Activated naive CD4-positive, alpha-beta T cell treated with anti-CD3 and anti-CD28 coated beads, Interleukin-2, amount 10 ng/mL, durations not matched to agents 7 days and 5 days (primary cell): ENCODE measurements around the gene TACC2.
"Not testable (repeated sequence)": the region's sequence is repeated elsewhere in the genome, so short reads cannot be mapped to it uniquely, and the experiment has no call there.

ENCODE experiments used
- CTCF ChIA-PET: fragments of 350-600 bp; sonication (Branson Sonifier 250); formaldehyde crosslinking; loops from one replicate; lab custom pipeline; 2021; ENCODE audit warnings: antibody characterized with exemption; lab: Charles Lee
- DNase-seq: peaks from one replicate; pipeline ENCODE4 v3.0.0-alpha.2; 2020
- H3K27ac Mint-ChIP-seq: one replicate; pipeline ENCODE4 v1.8.0; 2021; ENCODE audit warnings: mild to moderate bottlenecking, moderate library complexity, mixed read lengths
- H3K27me3 Mint-ChIP-seq: one replicate; pipeline ENCODE4 v1.8.0; 2021; ENCODE audit warnings: mild to moderate bottlenecking, mixed read lengths
- H3K36me3 Mint-ChIP-seq: one replicate; pipeline ENCODE4 v1.8.0; 2021; ENCODE audit warnings: mixed read lengths
- H3K4me1 Mint-ChIP-seq: one replicate; pipeline ENCODE4 v1.8.0; 2021; ENCODE audit warnings: mixed read lengths
- H3K4me3 Mint-ChIP-seq: one replicate; pipeline ENCODE4 v1.8.0; 2021; ENCODE audit warnings: mild to moderate bottlenecking, moderate library complexity, mixed read lengths
- H3K9me3 Mint-ChIP-seq: one replicate; pipeline ENCODE4 v1.8.0; 2021; ENCODE audit warnings: mixed read lengths

TACC2 gene

DNA sequence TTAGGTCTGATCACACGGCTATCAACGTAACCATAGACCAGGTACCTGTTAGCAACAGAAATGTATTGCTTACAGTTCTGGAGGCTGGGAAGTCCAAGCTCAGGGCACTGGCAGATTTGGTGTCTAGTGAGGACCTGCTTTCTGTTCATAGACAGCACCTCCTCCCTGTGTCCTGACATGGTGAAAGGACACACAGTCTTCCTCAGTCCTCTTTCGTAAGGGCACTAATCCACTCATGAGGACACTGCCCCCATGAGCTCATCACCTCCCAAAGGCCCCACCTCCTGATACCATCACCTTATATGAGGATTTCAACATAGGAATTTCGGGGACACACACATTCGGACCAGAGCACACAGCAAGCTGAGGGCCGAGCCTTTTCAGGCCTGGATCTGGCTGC is 210.7 kb downstream of the TACC2 start:
- Mint-ChIP-seq H3K27me3 (no peaks in the 10 kb centered on the region), H3K4me1 (no peaks in the 10 kb centered on the region), H3K27ac (no peak overlapping the region), H3K4me3 (no peak overlapping the region), H3K36me3 (no peaks in the 10 kb centered on the region), H3K9me3 (no peaks in the 10 kb centered on the region)
- no peak for DNase-seq
- CTCF ChIA-PET: no interaction called here

DNA sequence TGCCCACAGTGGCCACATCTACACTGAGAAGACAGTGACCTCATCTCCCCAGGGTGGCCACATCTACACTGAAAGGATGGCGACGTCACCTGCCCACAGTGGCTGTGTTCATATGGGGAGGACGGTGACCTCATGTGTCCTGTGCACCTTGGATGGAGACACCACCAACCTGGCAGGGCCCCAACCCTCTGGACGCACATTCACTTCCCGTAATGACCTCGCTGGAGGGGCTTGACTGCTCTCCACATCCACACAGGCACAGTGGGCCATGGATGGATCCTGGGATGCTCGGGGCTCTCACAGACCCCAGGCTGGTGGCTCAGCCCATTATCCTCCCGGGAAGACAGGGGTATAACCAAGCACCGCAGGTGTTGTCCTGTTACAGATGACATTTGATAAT is 212.4 kb downstream of the TACC2 start:
- Mint-ChIP-seq H3K36me3 (no peaks in the 10 kb centered on the region), H3K9me3 (no peaks in the 10 kb centered on the region)
- CTCF ChIA-PET: no interaction called here

DNA sequence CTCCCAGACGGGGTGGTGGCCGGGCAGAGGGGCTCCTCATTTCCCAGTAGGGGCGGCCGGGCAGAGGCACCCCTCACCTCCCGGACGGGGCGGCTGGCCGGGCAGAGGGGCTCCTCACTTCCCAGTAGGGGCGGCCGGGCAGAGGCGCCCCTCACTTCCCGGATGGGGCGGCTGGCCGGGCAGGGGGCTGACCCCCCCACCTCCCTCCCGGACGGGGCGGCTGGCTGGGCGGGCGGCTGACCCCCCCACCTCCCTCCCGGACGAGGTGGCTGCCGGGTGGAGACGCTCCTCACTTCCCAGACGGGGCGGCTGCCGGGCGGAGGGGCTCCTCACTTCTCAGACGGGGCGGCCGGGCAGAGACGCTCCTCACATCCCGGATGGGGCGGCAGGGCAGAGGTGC is 214.2 kb downstream of the TACC2 start:
- CTCF ChIA-PET, H3K27me3 Mint-ChIP-seq: not testable (repeated sequence)

More for the DNA sequence above, 212.4 kb downstream of the TACC2 start:
- no peak overlapping the region for H3K27ac Mint-ChIP-seq
- H3K27me3 Mint-ChIP-seq: no peaks in the 10 kb centered on the region
- H3K4me3 Mint-ChIP-seq: no peak overlapping the region
- no peaks in the 10 kb centered on the region for H3K4me1 Mint-ChIP-seq
- DNase-seq: no peak

DNA sequence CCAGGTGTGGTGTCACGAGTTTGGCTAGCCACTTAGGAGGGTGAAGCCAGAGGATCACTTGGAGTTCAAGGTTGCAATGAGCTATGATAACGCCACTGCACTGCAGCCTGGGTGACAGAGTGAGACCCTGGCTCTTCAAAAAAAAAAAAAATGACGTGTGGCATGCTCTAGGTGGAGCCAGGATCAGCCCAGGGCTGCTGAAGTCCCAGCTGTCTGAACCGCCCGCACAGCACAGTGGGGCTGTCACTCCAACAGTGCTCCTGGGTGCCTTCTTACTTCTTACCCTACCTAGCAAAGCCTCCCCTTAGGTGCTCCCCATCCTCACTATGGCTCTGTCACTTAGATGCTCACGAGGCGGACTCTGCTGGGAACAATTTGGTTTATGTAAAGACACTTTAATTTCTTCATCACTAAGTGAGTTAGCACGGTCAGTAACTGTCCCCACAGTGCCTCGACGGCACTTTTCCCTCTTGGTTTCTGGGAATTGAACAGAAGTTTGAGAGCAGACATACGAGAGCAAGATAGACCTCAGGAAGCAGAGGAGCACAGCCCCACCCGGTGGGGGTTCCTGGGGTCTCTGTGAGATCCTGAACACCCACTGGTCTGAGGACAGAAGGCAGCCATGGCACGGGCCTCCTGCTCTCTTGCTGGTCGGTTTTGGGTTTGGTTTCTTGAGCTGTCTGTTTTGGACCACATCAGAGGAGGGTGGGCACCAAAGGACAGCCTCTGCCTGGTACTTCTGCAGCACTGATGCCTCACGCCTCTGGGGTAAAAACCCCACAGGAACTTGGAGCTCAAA is 215.9 kb downstream of the TACC2 start:
- Mint-ChIP-seq H3K36me3 (no peaks in the 10 kb centered on the region), H3K4me1 (no peaks in the 10 kb centered on the region), H3K27me3 (no peaks in the 10 kb centered on the region), H3K4me3 (no peak overlapping the region), H3K27ac (no peak overlapping the region), H3K9me3 (no peaks in the 10 kb centered on the region)
- no peak for DNase-seq
- CTCF ChIA-PET: no interaction called here

More for the DNA sequence above, 214.2 kb downstream of the TACC2 start:
- H3K4me3 Mint-ChIP-seq, H3K4me1 Mint-ChIP-seq, H3K9me3 Mint-ChIP-seq, DNase-seq, H3K27ac Mint-ChIP-seq, H3K36me3 Mint-ChIP-seq: not testable (repeated sequence)

DNA sequence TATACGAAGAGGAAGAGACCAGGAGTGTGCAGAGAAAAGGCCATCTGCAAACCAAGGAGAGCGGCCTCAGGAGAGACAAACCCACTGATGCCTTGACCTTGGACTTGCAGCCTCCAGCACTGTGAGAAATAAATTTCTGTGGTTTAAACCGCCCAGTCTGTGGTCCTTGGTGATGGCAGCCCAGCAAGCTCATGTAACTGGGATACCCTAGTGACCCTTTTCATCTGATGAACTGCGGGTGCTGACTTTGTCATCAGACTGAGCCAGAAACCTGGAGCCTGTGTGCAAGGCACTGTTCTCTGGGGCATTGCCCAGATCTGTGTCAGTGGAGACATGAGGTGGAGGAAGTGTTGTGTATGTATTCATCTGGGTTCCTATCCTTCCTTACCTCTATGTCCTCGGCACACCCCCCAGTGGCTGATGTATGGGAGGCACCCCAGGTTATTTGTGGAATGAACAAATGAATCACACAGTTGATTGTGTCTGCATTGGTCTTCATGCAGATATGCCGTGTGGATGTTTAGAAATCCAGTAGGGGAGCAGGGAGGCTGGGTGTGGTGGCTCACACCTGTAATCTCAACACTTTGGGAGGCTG is 217.6 kb downstream of the TACC2 start:
- no peak for DNase-seq
- CTCF ChIA-PET: no interaction called here
- Mint-ChIP-seq H3K4me3 (no peak overlapping the region), H3K9me3 (no peaks in the 10 kb centered on the region), H3K27ac (no peak overlapping the region), H3K4me1 (no peaks in the 10 kb centered on the region), H3K36me3 (no peaks in the 10 kb centered on the region), H3K27me3 (no peaks in the 10 kb centered on the region)

DNA sequence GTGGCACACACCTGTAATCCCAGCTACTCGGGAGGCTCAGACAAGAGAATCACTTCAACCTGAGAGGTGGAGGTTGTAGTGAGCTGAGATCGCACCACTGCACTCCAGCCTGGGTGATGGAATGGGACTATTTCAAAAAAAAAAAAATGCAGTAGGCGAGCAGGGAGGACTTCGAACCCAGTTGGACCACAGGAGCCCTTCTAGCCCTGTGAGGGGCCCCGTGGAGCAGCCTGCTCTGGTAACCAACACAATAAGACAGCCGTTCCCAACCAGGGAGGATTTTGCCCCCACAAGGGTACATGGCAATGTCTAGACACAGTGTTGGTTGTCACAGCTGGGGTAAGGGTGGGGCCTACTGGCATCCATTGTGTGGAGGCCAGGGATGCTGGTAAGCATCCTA is 218.2 kb downstream of the TACC2 start:
- CTCF ChIA-PET: no interaction called here
- H3K27me3 Mint-ChIP-seq: no peaks in the 10 kb centered on the region
- no peaks in the 10 kb centered on the region for H3K9me3 Mint-ChIP-seq
- no peaks in the 10 kb centered on the region for H3K36me3 Mint-ChIP-seq
- no peak overlapping the region for H3K4me3 Mint-ChIP-seq
- no peaks in the 10 kb centered on the region for H3K4me1 Mint-ChIP-seq
- H3K27ac Mint-ChIP-seq: no peak overlapping the region
- DNase-seq: no peak

GRCh38 chr10:122207596-122207995 is 218.6 kb downstream of the TACC2 start:
- CTCF ChIA-PET: no interaction called here
- H3K4me1 Mint-ChIP-seq: no peaks in the 10 kb centered on the region
- H3K9me3 Mint-ChIP-seq: no peaks in the 10 kb centered on the region
- DNase-seq: no peak
- H3K27me3 Mint-ChIP-seq: no peaks in the 10 kb centered on the region
- H3K36me3 Mint-ChIP-seq: no peaks in the 10 kb centered on the region
- no peak overlapping the region for H3K27ac Mint-ChIP-seq
- no peak overlapping the region for H3K4me3 Mint-ChIP-seq

DNA sequence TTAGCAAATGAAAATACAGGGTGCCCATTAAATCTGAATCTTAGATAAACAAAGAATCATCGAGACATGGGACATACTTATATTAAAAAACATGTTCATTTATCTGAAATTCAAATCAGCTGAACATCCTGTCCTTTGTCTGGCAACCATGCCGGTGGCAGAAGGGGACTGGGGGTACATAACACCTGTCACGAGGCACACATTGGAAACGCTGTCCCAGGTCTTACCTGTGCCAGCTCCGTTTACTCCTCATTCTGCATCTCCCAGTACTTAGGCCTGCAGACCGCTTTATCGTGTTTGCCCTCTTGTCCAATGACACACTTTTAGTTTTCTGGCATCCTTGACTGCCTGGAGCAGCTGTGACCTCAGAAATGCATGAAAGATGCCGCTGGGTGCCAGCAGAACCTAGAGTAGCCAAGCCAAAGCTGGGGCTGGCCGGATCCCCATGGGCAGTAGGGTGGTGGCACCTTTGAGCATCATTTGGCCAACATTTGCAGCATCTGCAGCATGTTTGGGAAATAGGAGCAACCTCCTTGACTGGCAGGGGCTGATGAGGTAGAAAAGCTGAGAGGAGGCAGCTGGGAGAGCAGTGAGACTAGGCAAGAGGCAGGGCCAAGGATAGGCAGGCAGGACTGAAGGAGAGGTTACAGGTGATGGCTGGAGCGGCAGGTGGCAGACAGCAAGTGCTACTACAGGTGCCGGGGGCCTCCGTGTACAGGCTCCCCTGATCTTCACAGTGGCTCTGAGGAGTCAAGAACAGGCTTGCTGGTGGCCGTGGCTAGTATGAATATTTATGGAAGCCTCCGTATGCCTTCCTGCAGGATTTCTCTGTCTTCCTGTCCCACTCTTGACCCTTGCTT is 219.8 kb downstream of the TACC2 start:
- CTCF ChIA-PET: no interaction called here
- DNase-seq: no peak
- Mint-ChIP-seq H3K9me3 (no peaks in the 10 kb centered on the region), H3K4me1 (no peaks in the 10 kb centered on the region), H3K36me3 (no peaks in the 10 kb centered on the region), H3K4me3 (no peak overlapping the region), H3K27ac (no peak overlapping the region), H3K27me3 (no peaks in the 10 kb centered on the region)

GRCh38 chr10:122210481-122211265 is 221.7 kb downstream of the TACC2 start:
- H3K4me3 Mint-ChIP-seq: no peak overlapping the region
- no peak overlapping the region for H3K27ac Mint-ChIP-seq
- no peaks in the 10 kb centered on the region for H3K36me3 Mint-ChIP-seq
- no peaks in the 10 kb centered on the region for H3K9me3 Mint-ChIP-seq
- CTCF ChIA-PET: no interaction called here
- H3K27me3 Mint-ChIP-seq: no peaks in the 10 kb centered on the region
- DNase-seq: no peak
- no peaks in the 10 kb centered on the region for H3K4me1 Mint-ChIP-seq

- Mint-ChIP-seq H3K9me3 (no peaks in the 10 kb centered on the region), H3K4me3 (no peak overlapping the region), H3K36me3 (no peaks in the 10 kb centered on the region), H3K4me1 (no peaks in the 10 kb centered on the region), H3K27ac (no peak overlapping the region), H3K27me3 (no peaks in the 10 kb centered on the region)
- no peak for DNase-seq
- CTCF ChIA-PET: no interaction called here
Measured at GRCh38 chr10:122213364-122213763, 224.4 kb downstream of the TACC2 start.

- H3K36me3 Mint-ChIP-seq: no peaks in the 10 kb centered on the region
- no peaks in the 10 kb centered on the region for H3K4me1 Mint-ChIP-seq
- no peaks in the 10 kb centered on the region for H3K9me3 Mint-ChIP-seq
- no peaks in the 10 kb centered on the region for H3K27me3 Mint-ChIP-seq
- H3K27ac Mint-ChIP-seq: no peak overlapping the region
- no peak for DNase-seq
- CTCF ChIA-PET: no interaction called here
- H3K4me3 Mint-ChIP-seq: no peak overlapping the region
Measured at GRCh38 chr10:122213766-122214165, 224.8 kb downstream of the TACC2 start.

DNA sequence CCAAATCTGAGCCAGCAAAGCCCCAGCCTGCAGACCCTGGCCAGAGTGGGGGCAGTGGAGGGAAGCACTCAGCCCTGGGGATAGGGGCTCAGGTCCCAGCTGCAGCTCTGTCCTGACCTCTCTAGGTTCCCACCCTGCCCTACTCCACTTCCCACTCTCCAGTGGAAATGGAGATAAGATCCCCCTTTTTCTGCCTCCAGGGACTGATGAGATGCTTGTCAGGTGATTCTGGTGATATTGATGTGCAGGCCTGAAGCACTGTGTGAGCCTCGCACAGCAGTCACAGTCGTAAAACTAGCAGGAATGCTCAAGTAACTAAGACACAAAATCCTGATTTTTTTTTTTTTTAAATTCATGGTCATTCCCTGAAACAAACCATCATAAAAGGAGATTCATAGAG is 227.1 kb downstream of the TACC2 start:
- Mint-ChIP-seq H3K4me1 (no peaks in the 10 kb centered on the region), H3K4me3 (no peak overlapping the region), H3K27ac (no peak overlapping the region), H3K9me3 (no peaks in the 10 kb centered on the region), H3K36me3 (no peaks in the 10 kb centered on the region), H3K27me3 (no peaks in the 10 kb centered on the region)
- no peak for DNase-seq
- CTCF ChIA-PET: no interaction called here

GRCh38 chr10:122219340-122219739 is 230.4 kb downstream of the TACC2 start:
- CTCF ChIA-PET: no interaction called here
- H3K36me3 Mint-ChIP-seq: no peaks in the 10 kb centered on the region
- peaks cover 8% of the 10 kb centered on the region for H3K27me3 Mint-ChIP-seq
- no peak for DNase-seq
- H3K27ac Mint-ChIP-seq: no peak overlapping the region
- no peaks in the 10 kb centered on the region for H3K9me3 Mint-ChIP-seq
- no peak overlapping the region for H3K4me3 Mint-ChIP-seq
- H3K4me1 Mint-ChIP-seq: no peaks in the 10 kb centered on the region

DNA sequence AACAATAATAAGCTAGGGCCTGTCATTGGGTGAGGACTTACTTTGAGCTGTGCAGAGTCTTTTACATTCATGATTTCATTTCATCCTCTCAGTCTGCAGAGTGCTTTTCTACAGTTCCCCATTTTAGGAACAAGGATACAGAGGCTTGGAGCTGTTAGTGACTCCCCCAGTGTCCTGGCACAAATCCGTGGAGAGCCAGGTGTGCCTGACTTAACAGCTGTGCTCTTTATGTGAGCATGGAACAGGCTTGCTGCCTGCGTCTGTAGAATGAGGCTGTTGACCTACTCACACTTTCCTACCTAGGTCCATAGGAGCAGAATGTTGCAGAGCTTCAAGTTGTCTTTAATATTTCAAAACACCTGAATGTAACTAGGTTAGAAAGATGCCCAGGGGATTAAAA is 231.8 kb downstream of the TACC2 start:
- Mint-ChIP-seq H3K9me3 (no peaks in the 10 kb centered on the region), H3K27me3 (peaks cover 8% of the 10 kb centered on the region), H3K4me1 (no peaks in the 10 kb centered on the region), H3K36me3 (no peaks in the 10 kb centered on the region), H3K27ac (no peak overlapping the region), H3K4me3 (no peak overlapping the region)
- no peak for DNase-seq
- CTCF ChIA-PET: no interaction called here
